DMS153 treated with DMSO at 0.1 percent for 48 hours (cell line): ENCODE measurements around the gene POLL.
A peak's percentile ranks its signal among the peaks of the same experiment; 100 is the strongest.
"Not testable (repeated sequence)": the region's sequence is repeated elsewhere in the genome, so short reads cannot be mapped to it uniquely, and the experiment has no call there.

Experiments used
- DNase-seq: peaks from one replicate; lab custom pipeline; 2025; ENCODE audit not compliant: unreplicated experiment; lab: John Stamatoyannopoulos, UW

The POLL gene

DNA sequence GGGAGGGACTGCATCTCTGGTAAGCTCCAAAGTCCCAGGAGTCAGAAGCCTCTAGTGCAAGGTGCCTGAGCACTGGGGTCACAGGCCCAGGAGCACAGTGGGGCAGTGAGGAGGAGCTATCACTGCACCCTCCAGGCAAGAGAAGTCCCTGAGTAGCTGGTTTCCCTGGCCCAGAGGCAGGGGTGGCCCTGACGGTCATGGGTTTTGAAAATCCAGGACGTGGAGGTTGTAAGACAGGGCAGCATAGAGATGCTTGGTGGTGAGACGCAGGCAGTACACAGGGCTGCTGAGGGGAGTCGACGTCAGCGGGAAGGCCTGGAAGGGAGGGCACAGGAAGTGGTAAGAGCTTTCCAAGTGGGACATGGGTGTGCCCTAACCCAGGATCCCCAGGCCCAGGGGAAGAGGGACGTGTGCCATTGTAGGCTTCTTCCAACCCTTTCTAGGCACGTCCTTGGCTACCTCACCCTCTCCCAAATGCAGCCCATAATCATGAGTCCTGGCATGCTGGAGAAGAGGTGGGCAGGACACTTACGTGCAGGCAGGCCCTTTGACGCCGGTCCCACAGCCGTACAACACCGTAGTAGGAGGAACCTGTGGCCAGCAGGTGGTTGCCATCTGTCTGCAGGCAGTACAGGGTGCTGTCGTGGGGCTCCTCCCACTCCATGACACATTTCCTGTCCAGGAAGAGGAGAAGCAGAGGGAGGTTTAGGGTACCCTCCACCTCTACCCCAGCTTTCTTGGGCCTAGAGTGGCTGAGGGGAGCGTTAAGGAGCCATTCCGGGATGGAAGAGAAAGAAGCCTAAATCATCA is 23.2 kb upstream of the POLL start:
- DNase-seq: no peak

DNA sequence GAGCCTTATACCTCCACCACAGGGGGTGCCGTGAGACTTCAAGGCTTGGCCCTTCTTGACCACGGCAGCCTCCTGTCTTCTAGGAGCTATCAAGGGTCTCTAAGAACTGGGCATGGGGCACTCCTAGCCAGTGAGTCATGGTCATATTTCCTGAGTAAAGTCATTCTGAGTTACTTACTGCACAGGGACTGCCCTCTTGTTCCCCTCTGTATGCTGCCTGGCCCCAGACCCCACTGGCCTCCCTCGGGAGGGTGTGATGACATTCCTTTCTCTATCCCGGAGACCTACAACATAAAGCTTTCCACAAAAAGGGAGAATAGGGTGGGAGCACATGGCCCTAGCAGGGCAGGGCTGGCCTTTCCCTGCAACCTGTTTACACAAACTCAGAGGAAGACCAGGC is 21.4 kb upstream of the POLL start:
- no peak for DNase-seq

DNA sequence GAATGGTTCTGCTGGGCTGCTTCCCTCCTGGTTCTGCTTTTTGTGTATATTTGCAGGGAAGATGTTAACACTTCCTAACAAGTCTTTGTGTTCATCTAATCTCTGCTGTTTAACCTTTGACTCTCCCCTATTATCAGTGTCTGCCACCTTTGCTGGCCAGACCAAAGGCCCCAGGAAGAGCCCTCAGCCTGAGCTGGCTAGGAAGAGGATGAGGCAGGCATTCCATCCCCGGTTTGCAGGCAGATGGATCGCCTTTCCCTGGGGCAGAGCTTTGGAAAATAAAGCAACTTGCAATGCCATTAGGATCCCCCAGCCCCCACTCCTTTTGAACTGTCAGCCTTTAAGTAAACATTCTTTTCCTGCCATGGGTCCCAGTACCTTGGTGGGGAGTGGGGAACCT is 19.1 kb upstream of the POLL start:
- no peak for DNase-seq

DNA sequence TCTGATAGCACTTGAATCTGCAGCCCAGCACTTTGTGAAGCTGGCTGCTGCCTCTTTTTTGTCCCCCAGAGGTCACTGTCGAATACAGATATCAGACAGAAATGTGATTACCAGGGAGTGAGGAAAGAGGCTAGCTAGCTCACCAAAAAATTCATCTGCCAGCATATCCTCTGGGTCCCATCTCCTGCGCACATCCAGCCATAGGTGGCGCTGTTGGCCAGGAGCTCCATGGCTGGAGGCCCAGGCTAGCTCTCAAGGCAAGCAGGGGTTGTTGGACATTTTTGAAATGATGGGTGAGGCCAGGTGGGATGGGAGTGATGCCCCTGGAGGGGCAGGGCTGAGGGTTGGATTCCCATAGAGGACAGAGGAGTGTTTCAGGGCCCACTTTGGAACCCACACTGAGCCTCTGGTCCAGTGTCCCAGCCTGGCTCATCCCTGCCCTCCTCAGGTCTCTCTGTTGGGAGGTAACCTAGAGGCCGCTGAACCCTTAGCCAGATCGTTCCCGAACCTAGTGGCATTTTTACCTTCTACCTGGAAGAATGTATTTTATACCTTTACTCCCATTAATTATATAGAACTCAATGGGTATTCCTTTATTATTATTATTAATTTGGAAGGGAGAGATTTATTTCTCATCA is 14.8 kb upstream of the POLL start:
- DNase-seq: peak; percentile 60

DNA sequence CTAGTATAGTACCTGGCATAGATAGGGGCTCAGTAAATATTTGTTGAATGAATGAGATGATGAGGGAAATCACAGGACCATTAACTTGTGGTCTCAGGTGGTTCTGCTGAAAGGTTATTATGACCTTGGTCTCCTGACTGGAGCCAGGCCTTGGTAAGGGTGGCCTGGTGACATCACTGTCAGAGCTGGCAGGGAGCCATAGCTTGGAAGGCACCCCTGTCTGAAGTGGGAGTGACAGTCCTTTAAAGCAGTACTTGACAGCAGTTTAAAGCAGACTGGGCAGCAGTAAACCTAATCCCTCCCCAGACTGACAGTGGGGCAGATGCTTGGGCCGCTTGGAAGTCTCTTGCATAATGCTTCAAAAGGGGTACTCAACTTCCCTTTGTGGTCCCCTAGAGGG is 13.5 kb upstream of the POLL start:
- peak; percentile 53 for DNase-seq

DNA sequence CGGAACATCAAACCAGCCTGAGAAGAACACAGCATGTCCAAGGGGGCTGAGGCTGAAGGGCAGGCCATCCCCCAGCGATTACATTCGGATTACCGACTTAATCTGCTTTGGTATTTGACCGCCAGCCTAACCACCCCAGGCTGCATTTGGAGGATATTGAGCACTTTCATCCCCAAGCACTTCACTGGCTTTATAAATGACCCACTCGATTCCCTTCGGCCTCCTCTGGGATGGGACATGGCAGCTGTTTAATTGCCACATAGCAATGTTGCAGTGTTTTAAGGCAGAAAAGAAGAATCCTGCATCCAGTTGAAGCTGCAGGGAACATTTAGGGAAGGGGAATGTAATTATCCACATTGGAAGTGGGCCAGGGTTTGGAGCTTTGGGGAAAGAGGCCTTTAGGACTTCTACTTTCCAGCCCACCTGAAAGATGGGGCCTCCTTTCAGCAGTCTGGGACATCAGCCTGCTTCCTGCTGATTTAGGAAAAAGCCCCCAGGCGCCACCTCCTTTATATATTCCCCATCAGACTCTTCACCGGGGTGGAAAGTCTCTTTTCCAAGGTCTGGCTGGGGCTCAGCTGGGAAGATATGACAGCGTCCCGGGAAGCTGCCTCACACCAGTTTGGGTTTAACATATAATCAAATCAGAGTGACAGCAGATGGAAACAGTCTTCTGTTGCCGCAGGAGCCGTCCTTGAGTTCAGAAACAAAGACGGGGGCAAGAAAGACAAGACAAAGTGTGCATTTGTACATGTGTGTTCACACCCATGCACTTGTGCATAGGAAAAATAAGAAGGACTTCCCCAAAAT is 9.2 kb upstream of the POLL start:
- DNase-seq: no peak

DNA sequence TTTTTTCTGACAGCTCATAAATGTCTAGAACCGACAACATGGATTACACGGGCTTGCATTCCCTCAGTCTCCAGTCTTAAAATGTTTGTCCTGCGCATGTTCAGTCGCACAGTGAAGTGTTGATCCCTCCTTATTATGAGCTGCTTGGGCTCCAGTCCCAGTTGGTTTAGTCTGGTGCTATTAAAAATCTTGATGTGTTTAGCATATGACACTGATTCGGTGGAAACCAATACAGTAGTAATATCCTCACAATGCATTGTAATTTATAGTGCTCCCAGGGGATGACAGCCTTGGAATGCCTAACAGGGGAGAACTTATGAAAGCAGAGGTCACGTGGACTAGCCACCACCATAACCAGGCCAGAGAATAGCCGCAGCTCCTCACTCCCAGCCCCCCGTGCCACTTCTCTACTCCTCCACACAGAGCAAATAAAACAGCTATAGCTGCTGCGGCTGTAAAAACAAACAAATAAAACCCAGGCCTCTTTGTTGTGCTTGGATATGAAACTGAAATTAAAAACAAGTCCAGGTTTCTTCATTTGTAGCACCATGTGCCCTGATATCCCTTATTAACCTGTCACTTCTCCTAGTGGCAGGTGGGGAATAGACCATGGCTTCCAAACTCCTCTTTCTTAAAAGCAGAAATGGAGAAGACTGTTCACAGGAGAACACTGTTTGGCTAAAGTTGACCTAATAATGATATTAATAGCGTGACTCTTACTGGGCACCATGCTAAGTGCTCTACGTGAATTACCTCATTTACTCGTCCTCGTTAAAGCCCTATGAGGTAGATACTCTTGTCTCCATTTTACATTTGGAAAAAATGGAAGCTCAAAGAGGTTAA is 7.8 kb upstream of the POLL start:
- DNase-seq: peak; percentile 12

DNA sequence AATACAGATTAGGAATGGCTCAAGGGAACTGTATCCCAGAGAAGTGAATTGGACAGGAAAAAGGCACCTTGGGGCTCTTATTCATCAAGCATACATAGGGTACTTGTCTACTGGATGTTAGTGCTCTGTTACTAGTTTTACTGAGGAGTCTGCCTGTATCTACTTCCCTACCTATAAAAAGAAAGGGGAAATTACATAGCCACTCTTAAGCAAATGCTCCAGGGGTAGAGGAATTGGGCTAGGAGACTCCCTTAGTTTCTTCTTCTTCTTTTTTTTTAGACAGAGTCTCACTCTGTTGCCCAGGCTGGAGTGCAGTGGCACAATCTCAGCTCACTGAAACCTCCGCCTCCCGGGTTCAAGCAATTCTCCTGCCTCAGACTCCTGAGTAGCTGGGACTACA is 5.3 kb upstream of the POLL start:
- DNase-seq: not testable (repeated sequence)

DNA sequence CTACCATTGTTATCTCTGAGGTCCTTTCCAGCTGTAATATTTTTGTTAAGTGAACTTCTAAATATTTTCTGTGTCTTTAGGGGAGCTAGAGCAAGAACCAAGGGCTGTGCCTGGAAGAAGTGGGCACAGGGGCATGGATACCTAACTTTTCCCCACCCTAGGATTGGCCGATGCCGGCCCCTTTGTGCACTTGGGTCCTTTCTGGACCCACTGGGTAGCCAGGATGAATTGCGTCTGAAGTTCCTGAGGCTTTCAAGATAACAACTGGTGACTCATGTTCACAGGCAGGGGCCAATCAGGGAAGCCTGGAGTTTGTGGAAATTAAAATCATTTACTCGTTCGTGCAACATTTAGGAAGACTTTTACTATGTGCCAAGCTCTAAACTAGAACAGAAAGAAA is 822 bp upstream of the POLL start:
- no peak for DNase-seq

DNA sequence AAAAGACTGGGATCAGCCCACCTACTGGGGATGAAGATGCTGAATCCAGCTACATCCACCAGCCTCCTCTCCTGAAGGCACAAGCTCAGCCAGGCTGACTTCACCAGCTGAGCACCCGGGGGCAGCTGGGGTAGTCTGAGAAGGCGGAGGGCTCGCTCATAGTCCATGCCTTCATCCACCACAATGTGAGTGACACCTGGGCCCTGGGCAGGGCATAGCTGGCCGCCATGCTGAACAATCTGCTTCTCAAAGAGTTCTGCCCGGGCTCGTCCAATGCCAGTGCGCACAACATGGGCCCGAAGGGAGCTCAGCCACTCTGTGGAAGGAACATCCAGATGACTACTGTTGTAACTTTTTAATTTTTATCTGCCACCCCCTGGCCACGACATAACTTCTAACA is 2.2 kb downstream of the POLL start:
- DNase-seq: no peak

DNA sequence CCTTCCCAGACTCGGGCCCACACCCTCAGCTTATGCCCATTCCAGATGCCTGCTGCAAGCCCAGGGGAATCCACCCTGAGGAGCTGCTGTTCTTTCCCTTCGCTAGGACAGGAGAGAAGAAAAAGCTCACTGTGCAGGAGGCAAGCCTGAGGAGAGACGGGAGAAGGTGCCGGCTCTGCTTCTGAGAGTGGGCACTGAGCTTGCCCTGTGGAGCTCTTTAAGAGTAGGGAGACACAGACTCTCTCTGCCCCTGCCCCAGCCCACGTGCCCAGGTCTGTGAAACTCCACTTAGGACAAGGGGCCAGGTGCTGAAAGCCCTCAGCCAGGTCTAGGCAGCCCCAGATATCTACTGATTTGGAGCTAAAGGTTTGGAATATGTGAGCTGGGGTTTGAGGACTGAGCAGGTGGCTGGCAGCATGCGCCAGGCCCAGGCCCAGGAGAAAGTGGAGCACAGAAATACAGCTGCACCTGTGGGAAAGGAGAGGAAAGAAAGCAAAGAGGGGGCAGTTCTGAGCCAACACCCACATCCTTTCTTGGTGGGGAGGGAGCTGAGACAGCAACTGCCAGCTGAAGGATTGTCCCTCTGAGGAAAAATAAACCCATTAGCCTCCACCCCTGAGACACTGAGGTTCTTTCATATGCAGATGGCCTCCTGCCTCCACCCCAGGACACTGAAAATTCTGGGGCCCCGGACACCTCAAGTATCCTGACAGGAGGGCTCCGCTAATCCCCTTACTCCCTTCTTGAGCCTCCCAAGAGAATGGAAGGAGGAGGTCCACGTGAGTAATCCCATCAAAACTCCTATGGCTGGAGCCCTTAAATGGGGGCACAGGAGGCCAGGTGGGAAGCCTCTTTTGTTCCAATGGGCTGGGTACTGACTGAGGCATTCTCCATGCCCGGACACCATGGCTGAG is 7.3 kb downstream of the POLL start:
- DNase-seq: no peak

DNA sequence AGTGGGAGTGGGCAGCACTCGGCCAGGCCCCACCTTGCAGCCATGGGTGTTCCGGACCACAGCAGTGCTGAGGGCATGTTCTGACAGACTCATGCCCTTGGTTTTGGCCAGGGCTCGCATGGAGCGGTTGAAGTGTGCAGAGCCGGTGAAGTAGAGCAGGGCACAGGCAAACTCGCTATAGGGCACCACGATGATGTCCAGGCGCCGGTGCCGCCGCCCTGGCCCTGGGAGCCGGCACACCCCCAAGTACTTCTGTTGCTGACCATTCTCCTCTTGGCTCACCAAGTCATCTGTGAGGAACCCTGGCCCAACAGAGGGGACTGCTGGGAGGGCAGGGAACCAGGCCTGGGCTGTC is 8.6 kb downstream of the POLL start:
- no peak for DNase-seq

DNA sequence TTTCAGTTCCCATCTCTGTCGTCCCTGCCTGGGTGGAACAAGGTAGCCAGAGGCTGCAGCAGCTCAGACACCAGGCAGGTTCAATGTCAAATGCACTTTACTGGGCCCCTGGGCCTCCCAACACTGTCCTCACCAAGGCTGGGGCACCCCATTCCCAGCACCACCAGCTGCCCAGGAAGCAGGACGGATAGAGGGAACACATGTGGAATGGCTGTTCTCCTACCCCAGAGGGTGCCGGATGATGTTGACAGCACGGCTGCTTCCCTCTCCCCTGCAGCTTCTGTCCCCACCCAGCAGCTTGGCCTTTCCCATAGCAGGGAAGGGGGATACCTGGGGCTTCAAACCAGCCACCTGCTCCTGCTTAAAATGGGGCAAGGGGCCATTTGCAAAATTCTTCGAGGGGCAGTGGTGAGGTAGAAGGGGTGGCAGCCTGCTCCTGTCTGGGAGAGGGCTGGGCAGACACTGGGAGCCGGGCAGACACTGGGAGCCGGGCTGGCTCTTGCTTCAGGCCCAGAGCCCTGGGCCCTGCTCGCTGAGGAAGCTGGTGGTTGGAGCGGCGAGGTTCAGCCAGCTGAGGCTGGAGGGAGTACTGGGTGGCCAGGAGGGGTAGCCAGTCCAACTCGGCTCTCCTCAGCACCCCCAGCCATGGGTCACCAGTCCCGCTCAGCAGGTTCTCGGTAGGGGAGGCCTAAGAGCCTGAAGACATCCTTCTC is 9.1 kb downstream of the POLL start:
- DNase-seq: no peak

DNA sequence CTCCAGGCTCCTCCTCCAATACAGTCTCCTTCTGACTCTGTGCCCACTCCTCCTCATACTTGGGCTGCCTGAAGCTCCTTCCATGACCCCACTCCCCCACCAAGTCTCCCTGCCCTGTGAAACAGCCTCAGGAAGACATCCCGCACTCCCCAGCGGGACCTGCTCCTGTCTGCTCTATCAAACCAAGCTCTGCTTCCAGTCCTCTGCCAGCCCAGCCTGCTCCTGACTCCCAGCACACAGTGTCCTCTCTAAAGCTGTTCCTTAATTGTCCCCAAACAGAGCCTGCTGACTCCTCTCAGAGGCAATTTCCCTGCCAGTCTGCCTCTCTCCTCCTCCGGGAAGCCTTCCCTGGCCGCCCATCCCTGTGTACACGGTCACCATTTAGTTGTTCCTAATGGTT is 9.9 kb downstream of the POLL start:
- DNase-seq: no peak

DNA sequence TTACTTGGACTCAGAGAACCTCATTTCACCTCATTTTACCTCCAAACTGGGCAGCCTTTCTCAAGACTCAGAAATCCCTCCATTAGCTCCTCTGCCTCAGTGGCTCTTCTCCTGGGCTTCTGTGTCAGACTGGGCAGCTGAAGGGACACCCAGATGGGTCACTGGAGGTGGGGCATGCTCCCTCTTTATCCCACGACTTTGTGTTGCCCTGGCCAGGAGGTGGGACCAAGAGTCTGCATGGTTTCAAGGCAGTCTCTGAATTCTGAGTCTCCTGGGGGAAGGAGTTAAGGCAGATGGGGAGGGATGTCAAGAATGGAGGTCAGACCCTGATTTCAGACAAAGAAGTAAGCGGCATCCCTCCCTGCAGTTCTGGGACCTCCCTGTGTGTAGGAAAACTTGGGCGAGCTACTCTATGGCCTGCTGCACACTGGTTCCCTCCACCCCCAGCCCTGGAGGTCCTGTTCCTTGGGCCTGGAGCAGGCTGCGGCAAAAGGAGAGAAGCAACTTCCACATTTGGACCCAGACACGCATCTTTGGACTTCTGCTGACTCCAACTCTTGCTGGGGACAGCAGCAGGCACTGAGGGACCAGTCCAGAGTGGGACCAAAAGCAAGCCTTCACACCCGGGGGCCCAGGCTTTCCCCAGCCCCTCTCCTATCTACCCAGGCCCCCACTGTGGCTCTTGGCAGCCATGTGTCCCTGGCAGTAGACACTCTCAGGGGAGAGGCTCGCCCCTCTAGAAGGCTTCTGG is 10.8 kb downstream of the POLL start:
- DNase-seq: no peak

DNA sequence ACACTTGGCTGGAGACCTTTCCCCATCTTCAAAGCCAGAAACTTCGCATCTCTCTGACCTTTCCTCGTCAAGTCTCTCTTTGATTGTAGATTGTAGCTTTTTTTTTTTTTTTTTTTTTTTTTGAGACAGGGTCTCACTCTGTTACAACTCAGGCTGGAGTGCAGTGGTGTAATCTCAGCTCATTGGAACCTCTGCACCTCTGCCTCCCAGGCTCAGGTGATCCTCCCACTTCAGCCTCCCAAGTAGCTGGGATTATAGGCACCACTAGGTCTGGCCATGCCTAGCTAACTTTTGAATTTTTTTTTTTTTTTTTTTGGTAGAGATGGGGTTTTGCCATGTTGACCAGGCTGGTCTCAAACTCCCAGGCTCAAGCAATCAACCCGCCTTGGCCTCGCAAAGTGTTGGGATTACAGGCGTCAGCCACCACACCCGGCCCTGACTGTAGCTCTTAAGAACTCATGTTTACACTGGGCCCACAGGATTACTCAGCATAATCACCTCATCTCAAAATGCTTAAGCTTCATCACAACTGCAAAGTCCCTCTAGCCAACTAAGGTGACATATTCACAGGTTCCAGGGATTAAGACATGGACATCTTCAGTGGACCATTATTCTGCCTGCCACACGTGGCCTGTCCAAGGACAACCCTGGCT is 11.7 kb downstream of the POLL start:
- DNase-seq: no peak

DNA sequence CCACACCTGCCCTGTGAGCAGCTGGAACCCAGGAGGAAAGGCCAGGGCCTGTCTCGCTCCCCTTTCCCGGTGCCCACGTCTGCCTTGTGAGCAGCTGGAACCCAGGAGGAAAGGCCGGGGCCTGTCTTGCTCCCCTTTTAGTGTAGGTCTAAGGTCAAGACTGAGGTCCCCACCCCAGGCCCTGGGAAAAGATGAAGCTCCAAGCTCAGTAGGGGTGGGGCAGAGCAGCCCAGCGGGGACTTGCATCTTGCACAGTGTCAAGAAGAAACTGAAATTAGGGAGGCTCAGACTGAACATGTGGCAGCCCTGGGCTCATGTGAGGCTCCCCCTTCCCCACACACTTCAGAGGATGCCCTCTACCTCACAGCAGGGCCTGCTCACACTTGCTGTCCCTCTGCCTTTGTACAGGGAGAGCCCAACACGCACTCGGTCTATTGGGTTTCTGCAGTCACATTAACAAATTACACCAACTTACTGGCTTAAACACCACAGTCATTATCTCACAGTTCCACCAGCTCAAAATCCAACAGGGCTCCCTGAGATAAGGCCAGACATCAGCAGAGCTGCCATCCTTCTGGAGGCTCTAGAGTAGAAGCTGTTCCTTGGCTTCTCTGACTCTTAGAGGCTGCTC is 12.4 kb downstream of the POLL start:
- no peak for DNase-seq

DNA sequence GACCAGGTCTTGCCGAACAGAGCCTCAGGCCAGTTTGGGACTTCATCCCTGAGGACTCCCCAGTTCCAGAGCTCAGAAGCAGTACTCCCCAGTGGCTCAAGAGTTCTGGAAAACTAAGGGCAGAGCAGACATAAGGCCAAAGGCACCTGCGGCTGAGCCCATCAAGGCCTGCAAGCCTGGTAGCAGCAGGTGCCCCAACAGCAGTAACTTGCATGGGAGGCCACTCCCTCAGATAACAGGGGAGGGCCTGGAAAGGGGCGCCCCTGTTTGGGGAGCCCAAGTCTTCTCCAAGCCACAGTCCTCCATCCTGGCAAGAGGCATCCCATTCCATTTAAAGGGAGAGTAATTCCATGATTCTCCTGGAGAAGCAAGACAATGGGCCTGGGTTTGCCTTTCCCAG is 13.0 kb downstream of the POLL start:
- no peak for DNase-seq
